ENCODE measurements around the gene GPC5. TPM values are rescaled to one million over a fixed set of nuclear protein-coding genes. Genes with fewer than 3 reads are reported as not detected.
A peak's percentile ranks its signal among the peaks of the same experiment; 100 is the strongest.

GPC5 gene
- total and polyA plus RNA-seq, 9 of the 15 experiments (the other 6 are each of a cell fraction or from before 2014, with no cell fraction given), result 0.18 to 0.27 TPM; not detected in 7

- TF ChIP-seq DMBX1 (CRISPR knock-in tag; IDR thresholded peaks at IDR 0.05; ENCODE audit: borderline replicate concordance), result no peak
- TF ChIP-seq MAFG (tag; conservative IDR thresholded peaks at IDR 0.05), result peak; percentile 72
- TF ChIP-seq MEIS2 (IDR thresholded peaks at IDR 0.05; ENCODE audit: partially characterized antibody), result no peak
- peak; percentile 52; the same call in 1 of the 2 replicates for TF ChIP-seq MAFF (IDR thresholded peaks at IDR 0.05; ENCODE audit: low read length)
- no peak for TF ChIP-seq STAT6 (CRISPR knock-in tag; IDR thresholded peaks at IDR 0.05)
- no peak for TF ChIP-seq MTA1 (IDR thresholded peaks at IDR 0.05; ENCODE audit: borderline replicate concordance)
These were observed 1005.2 kb downstream of the GPC5 start (continued) for GRCh38 chr13:92403606-92404005.

GRCh38 chr13:92407858-92408257 lies 1009.4 kb downstream of the GPC5 start:
- TF ChIP-seq CREBBP (IDR thresholded peaks at IDR 0.05; ENCODE audit: low read depth, low read length) (no peak), IRF2 (CRISPR knock-in tag; IDR thresholded peaks at IDR 0.05) (peak; percentile 75; the same call in 1 of the 2 replicates), ZNF184 (CRISPR knock-in tag; IDR thresholded peaks at IDR 0.05) (0 out of 2 replicates have a peak, but pooled peaks have one; percentile 41)
- H3K4me3 ChIP-seq, result no peak overlapping the region
- peaks cover 5% of the 10 kb centered on the region; the same call in 1 of the 2 replicates for H3K9me3 ChIP-seq (replicated peaks; ENCODE audit: control insufficient read depth, insufficient read depth, low read depth, low read length)
- DNase-seq (ENCODE audit: extremely low read depth in 1 of 4, low spot score in 3 of 4) (no peak), FAIRE-seq (no peak), ATAC-seq (peak; percentile 28; the same call in 2 of the 3 replicates)
- POLR2A ChIA-PET, result no interaction called here
- in situ Hi-C loops (cut with MboI) (no loop called here), intact Hi-C loops (cut with micrococcal nuclease) (no loop called here)
- no peaks in the 10 kb centered on the region for H3K27me3 ChIP-seq (ENCODE audit: control insufficient read depth in 2 of 2, insufficient read depth in 2 of 2, low read length in 2 of 2)
- H2AFZ ChIP-seq (ENCODE audit: low read depth, low read length), result no peak overlapping the region
- H4K20me1 ChIP-seq (replicated peaks; ENCODE audit: control insufficient read depth, insufficient read depth, low read length), result no peaks in the 10 kb centered on the region
- no peaks in the 10 kb centered on the region for H3K36me3 ChIP-seq (ENCODE audit: control insufficient read depth, insufficient read depth, low read length)
- no peaks in the 10 kb centered on the region for H3K4me1 ChIP-seq (replicated peaks in 1 of 2; ENCODE audit: control insufficient read depth in 2 of 2, insufficient read depth in 2 of 2, low read length in 2 of 2)
- H3K9me1 ChIP-seq (ENCODE audit: control insufficient read depth, insufficient read depth, low read length), result no peaks in the 10 kb centered on the region
- H3K27ac ChIP-seq (ENCODE audit: extremely low read depth, low read depth, low read length), result no peak overlapping the region
- no peak overlapping the region for H3K9ac ChIP-seq (ENCODE audit: insufficient read depth in 1 of 2, low read depth in 2 of 2, low read length in 2 of 2)
- WGBS (ENCODE audit: insufficient coverage, low coverage, missing lambda C conversion rate), result under 1% methylated on average over 7 of the region's 7 CpGs
- CTCF ChIA-PET (ENCODE audit: low intra/inter-chr PET ratio), result interaction anchor here (0.6 kb wide), 1 partner anchor 11 kb away, joined by 3 read pairs; no protein-coding TSS in a partner anchor
- BruUV-seq (replicated peaks), result no TSS peak
- H3K4me2 ChIP-seq (ENCODE audit: insufficient read depth, low read length), result no peak overlapping the region
- no peaks in the 10 kb centered on the region for H3K79me2 ChIP-seq (ENCODE audit: control insufficient read depth, insufficient read depth, low read length)
